ENCODE results near the gene AQP9.
"Not testable (repeated sequence)": the region's sequence is repeated elsewhere in the genome, so short reads cannot be mapped to it uniquely, and the experiment has no call there.

Gene AQP9

DNA sequence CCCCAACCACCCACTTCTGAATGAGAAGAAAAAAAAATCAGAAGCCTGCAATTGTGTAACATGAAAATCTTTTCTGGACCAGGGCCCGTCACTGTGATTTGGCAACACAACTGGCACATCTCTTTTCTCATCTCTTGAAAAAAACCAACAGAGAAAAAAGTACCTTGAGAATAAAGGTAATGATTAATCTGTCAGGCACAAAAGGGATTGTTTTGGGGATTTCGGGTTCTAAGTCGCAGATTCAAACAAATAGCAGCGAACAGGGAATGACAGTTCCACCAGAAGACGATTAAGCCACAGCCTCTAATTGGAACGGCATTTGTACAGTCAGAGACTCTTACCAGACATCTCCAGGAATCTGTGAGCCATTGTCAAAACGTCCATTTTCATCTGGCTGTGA, at the start of gene AQP9:
Gene AQP9 (plus strand): TSS at position 276 of the 400 bp plus-strand sequence. CDS start 185 bp downstream, outside the sequence.
- Mint-ChIP-seq H3K9me3 (no peaks in the 10 kb centered on the region), H3K36me3 (no peaks in the 10 kb centered on the region), H3K4me3 (no peak within 1 kb of the TSS), H3K27ac (no peak within 1 kb of the TSS), H3K4me1 (no peaks in the 10 kb centered on the region)
- no peak for DNase-seq (ENCODE audit: low spot score in 2 of 2)
- no peak for ATAC-seq

GRCh38 chr15:58095415-58095814, 42.8 kb upstream of the AQP9 start:
- peak; percentile 16 for ATAC-seq
- no peaks in the 10 kb centered on the region for H3K36me3 Mint-ChIP-seq
- H3K9me3 Mint-ChIP-seq: no peaks in the 10 kb centered on the region
- no peak overlapping the region for H3K4me3 Mint-ChIP-seq
- H3K27ac Mint-ChIP-seq: no peak overlapping the region
- H3K4me1 Mint-ChIP-seq: no peaks in the 10 kb centered on the region
- DNase-seq (ENCODE audit: low spot score in 2 of 2): no peak

GRCh38 chr15:58096529-58097084, 41.6 kb upstream of the AQP9 start:
- DNase-seq (ENCODE audit: low spot score in 2 of 2) (no peak), ATAC-seq (no peak)
- Mint-ChIP-seq H3K9me3 (no peaks in the 10 kb centered on the region), H3K36me3 (no peaks in the 10 kb centered on the region), H3K27ac (no peak overlapping the region), H3K4me1 (no peaks in the 10 kb centered on the region), H3K4me3 (no peak overlapping the region)

DNA sequence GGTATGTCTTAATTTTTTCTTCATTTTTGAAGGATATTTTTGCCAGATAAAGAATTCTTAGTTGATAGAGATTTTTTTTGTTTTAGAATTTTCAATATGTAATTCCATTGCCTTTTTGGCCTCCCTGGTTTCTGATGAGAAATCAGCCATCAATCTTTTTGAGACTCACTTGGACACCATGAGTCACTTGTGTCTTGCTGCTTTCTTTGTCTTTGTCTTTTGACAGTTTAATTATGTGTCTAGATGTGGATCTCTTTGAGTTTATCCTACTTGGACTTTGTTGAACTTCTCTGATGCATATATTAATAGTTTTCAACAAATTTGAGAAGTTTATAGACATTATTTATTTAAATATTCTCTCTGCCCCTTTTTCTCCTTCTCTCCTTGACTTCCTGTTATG, 34.7 kb upstream of the AQP9 start:
- no peak overlapping the region for H3K4me3 Mint-ChIP-seq
- ATAC-seq (no peak), DNase-seq (ENCODE audit: low spot score in 2 of 2) (no peak)
- H3K4me1 Mint-ChIP-seq: no peaks in the 10 kb centered on the region
- H3K36me3 Mint-ChIP-seq: no peaks in the 10 kb centered on the region
- no peaks in the 10 kb centered on the region for H3K9me3 Mint-ChIP-seq
- no peak overlapping the region for H3K27ac Mint-ChIP-seq

- no peaks in the 10 kb centered on the region for H3K4me1 Mint-ChIP-seq
- no peaks in the 10 kb centered on the region for H3K36me3 Mint-ChIP-seq
- no peak overlapping the region for H3K27ac Mint-ChIP-seq
- no peak overlapping the region for H3K4me3 Mint-ChIP-seq
- no peaks in the 10 kb centered on the region for H3K9me3 Mint-ChIP-seq
- ATAC-seq (no peak), DNase-seq (ENCODE audit: low spot score in 2 of 2) (no peak)
Observed at GRCh38 chr15:58108117-58108516, 30.1 kb upstream of the AQP9 start.

DNA sequence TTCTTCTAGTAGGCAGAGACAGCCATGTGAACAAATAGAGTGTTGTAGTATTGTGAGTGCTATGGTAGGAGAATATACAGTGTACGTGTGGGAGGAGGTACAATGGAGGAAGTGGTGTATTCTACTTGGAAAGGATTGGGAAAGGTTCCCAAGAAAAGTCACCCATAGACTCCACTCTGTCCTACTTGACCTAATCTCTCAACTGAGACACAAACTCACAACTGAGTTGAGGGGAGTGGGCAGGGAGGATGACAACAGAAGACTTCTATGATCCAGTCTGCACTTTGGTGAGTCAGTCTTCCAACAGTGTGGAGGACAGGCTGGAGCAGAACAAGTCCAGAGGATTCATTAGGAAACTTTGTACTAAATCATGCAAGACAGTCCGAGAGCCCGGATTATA, 28.8 kb upstream of the AQP9 start:
- no peaks in the 10 kb centered on the region for H3K9me3 Mint-ChIP-seq

DNA sequence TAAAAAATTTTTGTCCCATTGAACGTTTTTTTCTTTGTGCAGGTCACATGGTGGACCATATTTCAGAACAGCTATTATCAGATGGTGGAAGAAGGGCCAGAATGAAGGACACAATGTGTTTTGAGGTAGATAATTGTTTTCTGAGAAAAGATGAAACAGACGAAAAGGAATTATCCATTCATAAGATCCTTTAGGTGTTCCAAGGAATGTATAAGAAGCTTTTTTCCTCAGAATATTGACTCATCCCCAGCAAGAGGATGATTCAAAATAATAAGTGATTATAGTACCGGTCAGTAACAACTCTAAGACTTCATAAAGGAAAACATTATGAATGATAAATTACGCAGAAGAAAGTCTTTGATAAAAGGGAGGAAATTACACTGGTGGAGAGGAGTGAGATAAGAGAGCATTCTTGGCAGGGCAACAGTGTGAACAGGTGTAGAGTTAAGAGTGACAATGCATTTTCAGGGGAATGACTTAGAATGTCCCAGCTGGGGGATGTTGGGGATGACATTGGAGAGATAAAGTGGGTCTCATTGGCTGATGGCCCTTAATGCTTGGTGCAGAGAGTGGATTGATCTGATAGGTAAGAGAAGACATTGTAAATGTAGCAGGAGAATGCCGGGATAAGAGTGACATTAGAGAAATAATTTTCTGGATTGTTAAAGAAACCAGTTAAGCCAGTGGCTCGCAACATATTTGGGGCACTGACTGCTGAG, 27.0 kb upstream of the AQP9 start:
- Mint-ChIP-seq H3K4me1 (no peaks in the 10 kb centered on the region), H3K36me3 (no peaks in the 10 kb centered on the region), H3K9me3 (no peaks in the 10 kb centered on the region), H3K4me3 (no peak overlapping the region), H3K27ac (no peak overlapping the region)
- DNase-seq (ENCODE audit: low spot score in 2 of 2): no peak
- no peak for ATAC-seq

More for the DNA sequence above, 28.8 kb upstream of the AQP9 start:
- no peaks in the 10 kb centered on the region for H3K4me1 Mint-ChIP-seq
- H3K27ac Mint-ChIP-seq: no peak overlapping the region
- no peak overlapping the region for H3K4me3 Mint-ChIP-seq
- DNase-seq (ENCODE audit: low spot score in 2 of 2) (no peak), ATAC-seq (no peak)
- no peaks in the 10 kb centered on the region for H3K36me3 Mint-ChIP-seq

DNA sequence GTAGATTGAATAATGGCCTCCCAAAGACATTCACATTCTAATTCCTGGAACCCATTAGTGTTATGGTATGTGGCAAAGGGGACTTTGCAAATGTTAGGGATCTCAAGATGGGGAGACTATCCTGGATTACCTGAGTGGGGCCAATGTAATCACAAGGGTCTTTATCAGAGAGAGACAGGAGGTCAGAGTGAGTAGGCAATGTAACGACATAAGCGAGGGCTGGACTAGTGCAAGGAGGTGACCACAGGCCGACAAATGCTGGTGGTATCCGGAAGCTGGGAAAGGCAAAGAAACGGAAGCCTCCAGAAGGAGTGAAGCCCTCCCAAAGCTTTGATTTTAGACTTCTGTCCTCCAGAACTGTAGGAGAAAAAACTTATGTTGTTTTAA, 26.5 kb upstream of the AQP9 start:
- no peak for ATAC-seq
- H3K9me3 Mint-ChIP-seq: no peaks in the 10 kb centered on the region
- no peak overlapping the region for H3K4me3 Mint-ChIP-seq
- H3K36me3 Mint-ChIP-seq: no peaks in the 10 kb centered on the region
- no peak for DNase-seq (ENCODE audit: low spot score in 2 of 2)
- H3K4me1 Mint-ChIP-seq: no peaks in the 10 kb centered on the region
- H3K27ac Mint-ChIP-seq: no peak overlapping the region

DNA sequence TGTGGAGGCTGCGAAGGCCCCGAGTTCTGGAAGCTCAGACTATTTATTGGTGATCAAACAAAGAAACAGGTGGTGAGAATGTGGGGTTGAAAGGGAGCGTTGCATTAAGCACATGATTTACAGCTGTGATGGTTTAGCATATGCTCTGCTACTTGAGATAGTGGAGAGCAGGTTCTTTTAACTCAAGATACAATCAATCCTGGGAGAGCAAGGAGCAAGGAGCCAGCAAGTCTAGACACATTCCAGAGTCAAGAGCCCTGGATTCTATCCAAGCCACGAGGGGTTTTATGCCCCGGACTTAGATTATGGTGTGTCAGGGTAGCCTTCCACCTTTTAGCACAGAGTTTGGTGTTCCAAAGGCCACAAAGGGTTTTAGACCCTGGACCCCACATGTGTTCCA, 24.8 kb upstream of the AQP9 start:
- not testable (repeated sequence) for DNase-seq (ENCODE audit: low spot score in 2 of 2); H3K4me3 Mint-ChIP-seq; H3K36me3 Mint-ChIP-seq; H3K9me3 Mint-ChIP-seq; H3K27ac Mint-ChIP-seq; H3K4me1 Mint-ChIP-seq; ATAC-seq

DNA sequence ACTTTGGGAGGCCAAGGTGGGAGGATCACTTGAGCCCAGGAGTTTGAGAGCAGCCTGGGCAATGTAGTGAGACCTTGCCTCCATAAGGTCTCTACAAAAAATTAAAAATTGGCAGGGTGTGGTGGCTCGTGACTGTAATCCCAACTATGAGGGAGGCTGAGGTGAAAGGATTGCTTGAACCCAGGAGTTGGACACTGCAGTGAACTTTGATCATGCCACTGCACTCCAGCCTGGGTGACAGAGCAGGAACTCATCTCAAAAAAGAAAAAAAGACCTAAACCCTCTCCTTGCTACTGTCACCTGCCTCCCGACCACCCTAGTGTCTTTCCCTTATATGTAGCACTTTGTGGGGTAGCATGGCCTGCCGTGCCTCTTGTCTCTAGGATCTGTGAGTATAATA, 23.8 kb upstream of the AQP9 start:
- Mint-ChIP-seq H3K4me3 (no peak overlapping the region), H3K9me3 (no peaks in the 10 kb centered on the region), H3K4me1 (no peaks in the 10 kb centered on the region), H3K27ac (no peak overlapping the region), H3K36me3 (no peaks in the 10 kb centered on the region)
- ATAC-seq: no peak
- DNase-seq (ENCODE audit: low spot score in 2 of 2): no peak

GRCh38 chr15:58114812-58115211, 23.4 kb upstream of the AQP9 start:
- Mint-ChIP-seq H3K36me3 (no peaks in the 10 kb centered on the region), H3K27ac (no peak overlapping the region), H3K9me3 (no peaks in the 10 kb centered on the region), H3K4me1 (no peaks in the 10 kb centered on the region), H3K4me3 (no peak overlapping the region)
- ATAC-seq (no peak), DNase-seq (ENCODE audit: low spot score in 2 of 2) (no peak)

DNA sequence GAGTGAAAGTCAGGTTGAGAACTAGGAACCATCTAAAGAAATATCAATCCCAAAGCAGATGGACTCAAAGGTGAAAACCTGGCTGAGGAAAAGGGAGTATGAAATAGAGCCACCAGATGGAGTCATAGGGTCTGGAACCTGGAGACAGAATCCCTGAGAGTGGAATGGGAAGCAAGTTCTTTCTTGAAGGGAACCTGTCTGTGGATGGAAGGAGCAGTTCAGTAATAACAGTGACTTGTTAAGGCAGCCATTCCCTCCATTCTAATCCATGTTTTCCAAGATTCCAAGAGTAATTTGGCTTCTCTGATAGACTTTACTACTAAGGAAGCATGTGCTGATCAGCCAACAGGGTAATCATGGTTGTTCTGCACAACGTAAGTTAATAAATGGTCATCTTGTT, 22.5 kb upstream of the AQP9 start:
- Mint-ChIP-seq H3K9me3 (no peaks in the 10 kb centered on the region), H3K4me1 (no peaks in the 10 kb centered on the region), H3K36me3 (no peaks in the 10 kb centered on the region), H3K4me3 (no peak overlapping the region), H3K27ac (no peak overlapping the region)
- ATAC-seq (no peak), DNase-seq (ENCODE audit: low spot score in 2 of 2) (no peak)

DNA sequence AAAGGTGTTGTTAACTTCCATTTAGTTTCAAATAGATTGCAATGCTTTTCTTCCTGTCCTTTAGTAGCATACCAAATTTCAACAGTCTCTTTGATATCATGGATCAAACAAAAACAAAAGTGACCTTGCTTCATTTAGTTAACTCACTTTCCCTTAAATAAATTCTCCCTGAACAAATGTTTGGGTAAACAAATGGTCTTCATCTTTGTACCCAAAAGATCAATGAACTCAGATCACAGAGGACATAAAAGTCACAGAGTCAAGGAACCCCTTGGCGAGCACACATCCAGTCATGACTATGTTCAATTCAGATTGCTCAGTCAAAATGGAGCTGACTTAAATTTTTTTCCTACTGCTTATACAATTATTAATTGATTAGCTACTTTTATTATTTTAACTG, 20.6 kb upstream of the AQP9 start:
- no peak for ATAC-seq
- H3K36me3 Mint-ChIP-seq: no peaks in the 10 kb centered on the region
- no peaks in the 10 kb centered on the region for H3K9me3 Mint-ChIP-seq
- H3K4me3 Mint-ChIP-seq: no peak overlapping the region
- no peak overlapping the region for H3K27ac Mint-ChIP-seq
- H3K4me1 Mint-ChIP-seq: no peaks in the 10 kb centered on the region
- DNase-seq (ENCODE audit: low spot score in 2 of 2): no peak

DNA sequence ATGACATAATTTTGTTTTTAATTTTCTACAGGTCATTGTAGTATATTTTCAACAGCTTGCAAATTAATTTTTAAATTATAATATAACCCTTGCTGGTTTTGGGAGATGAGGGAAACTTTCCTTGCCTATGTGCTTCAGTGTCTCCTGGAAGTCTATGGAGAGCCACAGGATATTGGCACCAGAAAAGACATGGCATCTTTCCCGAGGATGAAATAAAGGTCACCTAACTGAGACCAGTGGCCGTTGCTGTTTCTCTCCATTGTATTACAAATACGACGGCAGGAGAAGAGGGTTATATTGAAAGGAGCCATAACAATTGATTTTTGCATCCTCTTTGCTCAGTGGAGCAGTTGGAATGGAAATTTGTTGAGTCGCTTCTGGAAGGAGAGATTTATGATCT, 19.9 kb upstream of the AQP9 start:
- Mint-ChIP-seq H3K27ac (no peak overlapping the region), H3K4me3 (no peak overlapping the region), H3K9me3 (no peaks in the 10 kb centered on the region), H3K36me3 (no peaks in the 10 kb centered on the region), H3K4me1 (no peaks in the 10 kb centered on the region)
- ATAC-seq: no peak
- DNase-seq (ENCODE audit: low spot score in 2 of 2): no peak

- H3K4me1 Mint-ChIP-seq: no peaks in the 10 kb centered on the region
- ATAC-seq: no peak
- no peaks in the 10 kb centered on the region for H3K36me3 Mint-ChIP-seq
- peaks cover under 1% of the 10 kb centered on the region for H3K9me3 Mint-ChIP-seq
- DNase-seq (ENCODE audit: low spot score in 2 of 2): no peak
- no peak overlapping the region for H3K4me3 Mint-ChIP-seq
- no peak overlapping the region for H3K27ac Mint-ChIP-seq
Observed at GRCh38 chr15:58119016-58119415, 19.2 kb upstream of the AQP9 start.

GRCh38 chr15:58124585-58124984, 13.6 kb upstream of the AQP9 start:
- DNase-seq (ENCODE audit: low spot score in 2 of 2): no peak
- no peaks in the 10 kb centered on the region for H3K4me1 Mint-ChIP-seq
- no peak overlapping the region for H3K27ac Mint-ChIP-seq
- no peak for ATAC-seq
- no peak overlapping the region for H3K4me3 Mint-ChIP-seq
- H3K36me3 Mint-ChIP-seq: no peaks in the 10 kb centered on the region
- H3K9me3 Mint-ChIP-seq: peaks cover 2% of the 10 kb centered on the region
